Measurements from ENCODE around the gene SULF2. TPM values are rescaled to one million over a fixed set of nuclear protein-coding genes. Genes with fewer than 3 reads are reported as not detected.

The SULF2 gene
- total RNA-seq, 4 donors from 2014 or later = 41.2 to 177 (median 62.3) TPM

DNA sequence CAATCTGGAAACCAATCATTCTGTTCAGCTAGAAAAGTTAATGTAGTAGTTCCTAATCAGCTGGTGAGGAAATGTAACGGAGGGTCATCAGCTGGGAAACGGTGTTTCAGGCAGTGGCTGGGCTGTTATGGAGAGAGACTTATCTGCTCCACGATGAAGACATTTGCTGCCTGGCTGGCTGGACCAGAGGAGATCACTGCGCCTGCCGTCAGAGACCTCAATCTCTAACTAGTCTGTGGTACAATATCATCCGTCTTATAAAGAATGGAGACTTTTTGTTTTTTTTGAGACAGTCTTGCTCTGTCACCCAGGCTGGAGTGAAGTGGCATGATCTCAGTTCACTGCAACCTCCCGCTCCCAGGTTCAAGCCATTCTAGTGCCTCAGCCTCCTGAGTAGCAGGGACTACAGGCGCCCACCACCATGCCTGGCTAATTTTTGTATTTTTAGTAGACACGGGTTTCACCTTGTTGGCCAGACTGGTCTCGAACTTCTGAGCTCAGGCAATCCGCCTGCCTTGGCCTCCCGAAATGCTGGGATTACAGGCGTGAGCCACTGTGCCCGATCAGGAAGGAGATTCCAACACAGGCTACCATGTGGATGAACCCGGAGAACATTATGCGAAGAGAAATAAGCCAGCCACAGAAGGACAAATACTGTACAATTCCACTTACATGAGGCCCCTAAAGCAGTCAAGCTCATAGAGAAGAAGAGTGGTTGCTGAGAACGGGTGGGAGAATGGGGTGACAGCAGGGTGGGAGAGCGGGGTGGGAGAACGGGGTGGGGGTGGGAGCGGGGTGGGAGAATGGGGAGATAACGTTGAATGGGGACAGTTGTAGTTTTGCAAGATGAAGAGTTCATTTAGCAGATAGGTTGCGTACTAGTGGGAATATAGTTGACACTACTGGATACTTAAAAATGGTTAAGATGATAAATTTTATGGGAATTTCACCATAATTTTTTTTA, 115.1 kb downstream of the SULF2 start:
- no peaks in the 10 kb centered on the region for H3K4me1 ChIP-seq
- no peak for ATAC-seq
- peaks cover 0 to 83% of the 10 kb centered on the region in 2 donors for H3K36me3 ChIP-seq
- H3K9me3 ChIP-seq = no peaks in the 10 kb centered on the region
- H3K27me3 ChIP-seq = no peaks in the 10 kb centered on the region
- TF ChIP-seq POLR2A (IDR thresholded peaks at IDR 0.05) (no peak), EP300 (IDR thresholded peaks at IDR 0.05) (no peak), POLR2AphosphoS5 (IDR thresholded peaks at IDR 0.05) (no peak)
- TF ChIP-seq, protein P1, sequence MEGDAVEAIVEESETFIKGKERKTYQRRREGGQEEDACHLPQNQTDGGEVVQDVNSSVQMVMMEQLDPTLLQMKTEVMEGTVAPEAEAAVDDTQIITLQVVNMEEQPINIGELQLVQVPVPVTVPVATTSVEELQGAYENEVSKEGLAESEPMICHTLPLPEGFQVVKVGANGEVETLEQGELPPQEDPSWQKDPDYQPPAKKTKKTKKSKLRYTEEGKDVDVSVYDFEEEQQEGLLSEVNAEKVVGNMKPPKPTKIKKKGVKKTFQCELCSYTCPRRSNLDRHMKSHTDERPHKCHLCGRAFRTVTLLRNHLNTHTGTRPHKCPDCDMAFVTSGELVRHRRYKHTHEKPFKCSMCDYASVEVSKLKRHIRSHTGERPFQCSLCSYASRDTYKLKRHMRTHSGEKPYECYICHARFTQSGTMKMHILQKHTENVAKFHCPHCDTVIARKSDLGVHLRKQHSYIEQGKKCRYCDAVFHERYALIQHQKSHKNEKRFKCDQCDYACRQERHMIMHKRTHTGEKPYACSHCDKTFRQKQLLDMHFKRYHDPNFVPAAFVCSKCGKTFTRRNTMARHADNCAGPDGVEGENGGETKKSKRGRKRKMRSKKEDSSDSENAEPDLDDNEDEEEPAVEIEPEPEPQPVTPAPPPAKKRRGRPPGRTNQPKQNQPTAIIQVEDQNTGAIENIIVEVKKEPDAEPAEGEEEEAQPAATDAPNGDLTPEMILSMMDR (IDR thresholded peaks at IDR 0.05) = no peak
- no peak overlapping the region for H3K4me3 ChIP-seq
- no peak overlapping the region for H3K27ac ChIP-seq
- WGBS, 2 donors (ENCODE audit: low coverage in 1 of 2) = 84 to 86% methylated on average over 6 to 13 of the region's 22 CpGs

DNA sequence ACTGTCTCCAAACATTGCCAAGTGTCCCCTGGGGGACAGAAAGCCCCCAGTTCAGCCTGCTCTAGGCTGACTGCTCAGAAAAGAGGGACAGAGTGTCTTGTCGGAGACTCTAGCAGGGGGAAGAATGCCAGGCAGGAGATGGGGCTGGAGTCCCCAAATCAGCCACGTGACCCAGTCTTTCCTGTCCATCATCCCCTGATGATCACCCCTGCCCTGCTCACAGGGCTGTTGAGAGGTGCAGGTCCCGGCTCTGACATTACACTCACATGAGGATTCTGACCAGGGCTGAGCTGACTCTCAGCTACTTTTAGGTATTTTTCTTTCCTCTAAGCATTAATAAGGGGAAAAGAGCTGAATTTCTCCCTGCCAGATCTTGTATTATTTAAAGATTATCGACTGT, 115.8 kb downstream of the SULF2 start:
- Histone ChIP-seq H3K27me3 (no peaks in the 10 kb centered on the region), H3K4me3 (no peak overlapping the region), H3K36me3 (peaks cover 0 to 78% of the 10 kb centered on the region in 2 donors), H3K27ac (no peak overlapping the region), H3K9me3 (no peaks in the 10 kb centered on the region), H3K4me1 (peaks cover 0 to under 1% (median 0%) of the 10 kb centered on the region in 3 donors)
- WGBS, 2 donors (ENCODE audit: low coverage in 1 of 2) = 89% methylated on average over 2 of the region's 4 CpGs; no CpG with 5 or more reads in 1 of the 2 donors
- ATAC-seq = no peak
- TF ChIP-seq EP300 (IDR thresholded peaks at IDR 0.05) = no peak
- TF ChIP-seq POLR2A (IDR thresholded peaks at IDR 0.05) = no peak
- TF ChIP-seq POLR2AphosphoS5 (IDR thresholded peaks at IDR 0.05) = no peak
- TF ChIP-seq, protein P1 (IDR thresholded peaks at IDR 0.05) = no peak

DNA sequence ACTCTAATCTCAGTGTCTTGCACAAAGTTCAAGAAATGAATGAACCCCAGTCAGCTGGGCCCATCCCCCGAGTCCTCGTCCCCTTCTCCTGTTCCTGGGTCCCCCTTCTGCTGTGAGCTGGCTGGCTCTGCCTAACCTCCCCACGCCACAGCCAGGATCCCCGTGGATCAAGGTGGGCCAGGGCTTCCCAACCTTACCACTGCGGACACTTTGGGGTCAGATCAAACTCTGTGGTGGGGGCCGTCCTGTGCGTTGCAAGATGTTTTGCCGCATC, 116.2 kb downstream of the SULF2 start:
- Histone ChIP-seq H3K36me3 (peaks cover 0 to 74% of the 10 kb centered on the region in 2 donors), H3K4me3 (no peak overlapping the region), H3K27ac (no peak overlapping the region), H3K4me1 (peaks cover 0 to 5% (median under 1%) of the 10 kb centered on the region in 3 donors), H3K9me3 (no peaks in the 10 kb centered on the region), H3K27me3 (no peaks in the 10 kb centered on the region)
- ATAC-seq = no peak
- 100% methylated on average over 4 of the region's 8 CpGs; no CpG with 5 or more reads in 1 of the 2 donors for WGBS, 2 donors (ENCODE audit: low coverage in 1 of 2)
- TF ChIP-seq POLR2AphosphoS5 (IDR thresholded peaks at IDR 0.05) (no peak), POLR2A (IDR thresholded peaks at IDR 0.05) (no peak), EP300 (IDR thresholded peaks at IDR 0.05) (no peak)
- TF ChIP-seq, protein P1 (IDR thresholded peaks at IDR 0.05) = no peak

DNA sequence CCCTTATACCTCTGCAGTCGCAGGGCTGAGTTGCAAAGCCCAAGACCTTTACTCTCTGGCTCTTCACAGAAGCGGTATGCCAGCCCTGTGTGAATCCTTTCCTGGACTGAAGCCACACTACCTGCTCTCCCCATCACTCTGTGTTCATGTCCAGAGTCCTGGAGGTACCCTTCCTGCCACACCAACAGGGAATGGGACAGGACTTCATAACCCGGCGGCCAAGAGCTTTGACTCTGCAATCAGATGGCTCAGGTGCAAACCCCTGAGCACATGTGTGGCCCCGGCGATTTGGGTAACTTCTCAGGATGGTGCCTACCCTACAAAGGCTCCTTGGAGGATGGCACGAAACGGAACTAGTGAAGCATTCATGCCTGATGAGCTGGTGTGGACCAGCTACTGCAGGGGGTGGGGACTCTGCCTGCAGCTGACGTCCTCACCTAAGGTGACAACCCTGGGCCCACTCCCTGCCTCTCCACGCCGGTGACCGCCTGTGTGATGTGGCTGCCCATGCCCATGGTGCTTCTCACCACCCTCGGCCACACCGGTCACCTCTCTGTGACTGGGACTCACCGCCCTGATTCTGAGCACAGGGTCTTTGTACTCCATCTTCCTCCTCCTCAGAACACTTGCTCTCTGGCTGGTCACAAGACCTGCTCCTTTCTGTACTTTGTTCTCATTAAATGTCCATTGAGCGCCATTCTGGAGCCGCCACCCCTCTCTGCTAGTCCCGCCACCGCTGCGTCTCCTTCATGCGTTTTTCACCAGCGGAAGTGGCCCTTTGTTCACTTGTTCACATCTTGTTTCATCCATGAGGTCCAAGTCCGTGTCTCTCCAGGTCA, 116.7 kb downstream of the SULF2 start:
- 95% methylated on average over 13 of the region's 23 CpGs; no CpG with 5 or more reads in 1 of the 2 donors for WGBS, 2 donors (ENCODE audit: low coverage in 1 of 2)
- Histone ChIP-seq H3K27ac (no peak overlapping the region), H3K9me3 (no peaks in the 10 kb centered on the region), H3K27me3 (no peaks in the 10 kb centered on the region), H3K36me3 (peaks cover 0 to 71% of the 10 kb centered on the region in 2 donors), H3K4me3 (no peak overlapping the region), H3K4me1 (peaks cover 0 to 10% (median 4%) of the 10 kb centered on the region in 3 donors)
- TF ChIP-seq, protein P1 (IDR thresholded peaks at IDR 0.05) = no peak
- TF ChIP-seq POLR2A (IDR thresholded peaks at IDR 0.05) = peak in 1 of 2 donors; percentile 11
- no peak for TF ChIP-seq POLR2AphosphoS5 (IDR thresholded peaks at IDR 0.05)
- no peak for TF ChIP-seq EP300 (IDR thresholded peaks at IDR 0.05)
- ATAC-seq = no peak
